Inflammatory macrophage treated with lipopolysaccharide for 1 hour (primary cell): ENCODE results near the gene TLE1.
A peak's percentile ranks its signal among the peaks of the same experiment; 100 is the strongest.

Experiments
- DNase-seq, 2 donors: peaks; one replicate each; pipeline ENCODE4 v3.0.0-alpha.2; 2020 to 2022

TLE1 gene

DNA sequence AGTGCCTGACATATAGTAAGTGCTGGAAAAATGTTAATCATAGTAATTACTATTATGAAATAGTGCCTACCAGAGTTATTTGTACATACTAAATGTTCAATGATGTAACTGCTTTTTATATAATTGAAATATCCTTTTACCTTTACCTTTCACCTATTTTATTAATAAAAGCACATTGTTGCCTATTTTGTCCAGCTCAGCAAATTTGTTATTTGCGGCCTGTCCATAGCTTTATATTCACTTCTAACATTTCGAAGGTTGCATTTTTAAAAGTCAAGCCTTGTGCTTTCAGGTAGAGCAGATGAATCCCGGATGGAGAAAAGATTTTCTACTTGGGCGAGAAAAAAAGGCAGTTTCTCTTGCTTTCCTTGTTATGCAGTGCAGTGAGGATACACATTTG is 119.3 kb downstream of the TLE1 start:
- DNase-seq, result no peak

DNA sequence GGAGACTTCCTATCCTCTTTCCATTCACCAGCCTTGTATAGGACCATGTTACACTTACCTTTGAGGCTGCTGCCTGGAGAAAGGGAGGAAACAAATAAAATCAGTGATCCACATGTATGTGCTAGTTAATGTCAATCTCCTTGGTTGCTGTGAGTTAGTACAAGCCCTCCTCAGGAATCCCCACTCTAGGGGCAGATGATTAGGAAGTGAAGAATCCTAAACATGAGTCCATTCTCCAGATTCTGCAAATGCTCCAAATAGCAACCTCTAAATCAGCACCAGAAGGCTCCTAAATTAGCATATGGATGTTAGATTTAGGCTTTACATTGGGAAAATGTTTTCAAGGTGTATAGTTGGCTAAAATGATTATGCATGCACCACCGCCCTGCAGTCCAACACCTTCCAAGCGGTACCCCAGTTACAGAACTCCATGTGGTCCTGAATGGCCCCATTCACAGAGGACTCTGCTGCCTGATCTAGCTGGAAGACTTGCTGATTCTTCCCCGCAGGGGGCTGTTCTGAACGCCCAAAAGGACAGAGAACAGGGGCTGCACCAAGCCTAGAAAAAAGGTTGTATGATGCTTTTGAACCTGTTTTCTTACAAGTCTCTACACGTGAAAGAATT is 123.2 kb downstream of the TLE1 start:
- no peak for DNase-seq

- DNase-seq, result no peak
These were observed 123.7 kb downstream of the TLE1 start for GRCh38 chr9:81565609-81566008.

DNA sequence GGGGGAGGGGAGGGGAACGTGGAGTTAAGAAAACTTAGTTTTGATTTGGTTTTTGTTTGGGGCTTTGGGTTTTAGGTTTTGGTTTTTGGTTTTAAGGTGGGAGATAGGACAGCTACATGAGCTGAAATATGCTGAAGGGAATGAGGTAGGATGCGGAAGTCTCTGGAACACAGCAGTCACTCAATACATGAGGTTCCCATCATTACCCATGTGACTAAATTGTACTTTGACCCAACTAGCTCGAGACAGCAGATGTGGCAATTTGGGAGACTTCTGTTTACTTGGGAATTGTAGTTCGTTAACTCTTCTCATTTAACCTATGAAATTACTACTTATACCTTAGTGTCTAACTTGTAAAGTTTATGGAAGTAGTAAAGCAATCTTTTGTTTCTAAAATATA is 124.2 kb downstream of the TLE1 start:
- DNase-seq, result no peak

- no peak for DNase-seq
These were observed 124.7 kb downstream of the TLE1 start for GRCh38 chr9:81564632-81565031.

DNA sequence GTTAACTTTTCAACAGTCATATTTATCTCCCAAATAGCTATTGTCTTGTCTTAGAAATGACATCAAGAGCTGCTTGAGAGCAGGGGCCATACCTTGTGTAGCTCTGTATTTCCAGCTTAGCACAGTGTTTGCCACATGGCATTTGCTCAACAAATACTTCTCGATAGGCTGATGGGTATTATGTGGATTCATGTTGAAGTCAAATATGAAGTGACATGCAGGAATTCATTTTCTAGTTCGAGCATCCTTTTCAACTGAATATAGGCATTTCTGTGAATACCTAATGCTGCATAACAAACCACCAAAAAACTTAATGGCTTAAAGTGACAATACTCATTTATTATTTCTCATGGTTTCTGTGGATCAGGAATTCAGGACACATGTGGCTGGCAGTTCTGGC is 125.6 kb downstream of the TLE1 start:
- DNase-seq, result no peak

GRCh38 chr9:81563020-81563407 is 126.3 kb downstream of the TLE1 start:
- no peak for DNase-seq

DNA sequence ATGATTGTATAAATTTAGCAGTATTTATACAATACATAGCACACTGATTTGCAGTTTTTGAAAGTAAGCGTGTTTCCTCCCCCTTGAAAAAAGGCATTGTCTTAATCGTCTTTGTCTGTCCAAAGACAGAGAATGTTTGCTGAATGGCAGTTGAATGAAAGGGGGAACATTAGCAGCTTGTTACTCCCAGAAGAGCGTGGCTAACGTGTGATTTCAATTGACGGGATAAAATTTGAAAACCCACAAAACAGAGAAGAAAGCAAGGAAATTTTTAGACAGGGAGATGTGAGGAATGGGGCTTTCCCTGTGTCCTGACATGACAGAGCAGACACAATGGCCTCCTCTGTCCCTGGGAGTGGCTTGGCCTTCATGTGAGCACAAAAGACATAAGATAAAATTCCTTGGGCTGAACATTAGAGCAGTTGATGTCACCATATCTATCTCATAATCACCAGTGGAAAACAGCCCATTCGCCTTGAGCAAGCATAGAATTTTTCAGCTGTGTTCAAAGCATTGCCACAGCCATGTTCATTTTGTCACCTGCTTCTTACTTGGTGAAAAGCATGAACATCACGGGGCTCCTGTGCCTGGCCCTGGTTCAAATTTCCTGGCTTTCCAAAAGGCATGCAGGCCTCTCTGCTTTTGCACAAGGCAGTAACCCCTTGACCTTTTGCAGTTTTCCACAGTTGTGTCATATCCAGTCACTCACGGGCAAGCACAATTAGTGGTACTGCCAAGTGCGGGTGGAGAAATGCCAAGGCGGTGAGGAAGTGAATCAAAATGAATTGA is 126.9 kb downstream of the TLE1 start:
- DNase-seq, result peak in 1 of 2 donors; percentile 31

DNA sequence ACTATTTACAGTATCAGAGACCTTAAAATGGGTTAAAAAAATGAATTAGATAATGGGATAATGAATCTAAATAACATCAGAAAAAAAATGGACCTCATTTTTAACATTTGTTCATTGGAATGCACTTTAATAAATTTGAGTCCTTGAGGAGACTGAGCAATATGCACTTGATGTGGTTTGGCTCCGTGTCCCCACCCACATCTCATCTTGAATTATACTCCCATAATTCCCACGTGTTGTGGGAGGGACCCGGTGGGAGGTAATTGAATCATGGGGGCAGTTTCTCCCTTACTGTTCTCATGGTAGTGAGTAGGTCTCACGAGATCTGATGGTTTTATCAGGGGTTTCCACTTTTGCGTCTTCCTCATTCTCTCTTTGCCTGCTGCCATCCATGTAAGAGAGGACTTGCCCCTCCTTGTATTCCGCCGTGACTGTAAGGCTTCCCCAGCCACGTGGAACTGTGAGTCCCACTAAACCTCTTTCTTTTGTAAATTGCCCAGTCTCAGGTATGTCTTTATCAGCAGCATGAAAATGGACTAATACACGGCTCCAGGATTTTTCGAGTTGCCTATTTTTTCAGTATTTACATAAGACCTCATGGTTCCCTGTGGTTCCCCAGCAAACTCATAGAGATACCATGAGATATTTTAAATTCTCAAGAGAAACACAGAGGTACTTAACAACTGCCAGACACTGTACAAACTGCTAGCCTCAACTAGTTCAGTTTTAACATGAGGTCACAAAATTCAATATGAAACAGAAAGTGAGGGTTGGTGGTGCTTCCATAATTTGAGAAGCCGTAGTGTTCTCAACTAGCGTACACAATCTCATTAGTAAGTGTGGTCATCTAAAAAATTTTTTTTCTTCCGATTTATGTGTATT is 128.3 kb downstream of the TLE1 start:
- peak in 1 of 2 donors; percentile 38 for DNase-seq

GRCh38 chr9:81559709-81560108 is 129.6 kb downstream of the TLE1 start:
- DNase-seq, result no peak

- no peak for DNase-seq
These were observed 130.2 kb downstream of the TLE1 start for GRCh38 chr9:81559197-81559596.

DNA sequence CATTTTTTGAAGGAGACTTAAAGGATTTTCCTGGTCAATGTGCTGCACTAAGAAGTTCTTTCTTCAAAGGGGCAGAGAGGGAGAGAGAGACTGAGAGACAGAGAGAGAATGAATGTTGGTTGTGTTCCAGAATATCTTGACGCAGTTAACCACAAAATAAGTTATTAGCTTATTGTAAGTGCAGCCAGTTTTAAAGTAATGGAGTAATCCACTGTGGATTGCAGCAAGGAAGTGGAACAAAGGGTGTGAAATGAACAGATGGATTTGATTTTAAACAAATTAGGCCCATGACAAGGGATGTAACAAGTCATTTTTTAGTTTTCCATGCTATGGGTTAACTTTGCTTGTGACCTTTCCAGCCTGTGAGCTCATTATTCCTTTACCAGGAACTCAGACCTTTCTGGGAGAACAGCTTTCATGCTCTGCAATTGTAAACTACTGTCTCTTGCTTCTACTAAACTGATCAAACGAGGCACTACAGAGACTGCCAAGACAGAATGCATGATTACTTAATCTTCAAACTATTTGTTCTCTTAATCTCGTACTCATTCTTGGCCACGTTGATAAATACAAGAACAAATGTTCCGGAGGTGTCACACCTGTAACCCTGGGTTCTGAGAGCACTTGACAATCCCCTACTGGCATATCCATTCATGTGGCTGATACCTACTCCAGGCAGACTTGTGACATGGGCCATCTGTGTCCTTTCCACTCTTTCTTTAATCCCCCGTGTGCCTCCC is 131.1 kb downstream of the TLE1 start:
- no peak for DNase-seq

GRCh38 chr9:81557452-81558090 is 131.8 kb downstream of the TLE1 start:
- DNase-seq, result no peak

DNA sequence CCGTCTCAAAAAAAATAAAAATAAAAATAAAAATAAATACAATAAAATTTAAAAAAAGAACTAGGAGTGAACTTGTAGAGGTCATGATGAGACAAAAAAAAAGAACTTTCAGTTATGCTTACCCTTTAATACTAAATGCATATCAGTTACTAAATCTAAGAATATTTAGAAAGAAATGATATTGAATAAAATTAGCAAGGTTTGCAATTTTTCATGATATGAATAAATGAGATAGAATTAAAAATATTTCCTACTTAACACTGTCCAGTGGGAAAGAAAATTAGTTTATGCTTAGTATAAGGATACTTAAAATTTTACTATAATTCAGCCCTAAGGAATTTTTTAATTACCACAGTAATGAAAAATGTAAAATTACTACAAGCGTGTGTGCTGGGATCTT is 132.4 kb downstream of the TLE1 start:
- DNase-seq, result no peak

- DNase-seq, result no peak
These were observed 136.8 kb downstream of the TLE1 start for GRCh38 chr9:81552581-81552991.

- DNase-seq, result no peak
These were observed 139.2 kb downstream of the TLE1 start for GRCh38 chr9:81550207-81550583.

DNA sequence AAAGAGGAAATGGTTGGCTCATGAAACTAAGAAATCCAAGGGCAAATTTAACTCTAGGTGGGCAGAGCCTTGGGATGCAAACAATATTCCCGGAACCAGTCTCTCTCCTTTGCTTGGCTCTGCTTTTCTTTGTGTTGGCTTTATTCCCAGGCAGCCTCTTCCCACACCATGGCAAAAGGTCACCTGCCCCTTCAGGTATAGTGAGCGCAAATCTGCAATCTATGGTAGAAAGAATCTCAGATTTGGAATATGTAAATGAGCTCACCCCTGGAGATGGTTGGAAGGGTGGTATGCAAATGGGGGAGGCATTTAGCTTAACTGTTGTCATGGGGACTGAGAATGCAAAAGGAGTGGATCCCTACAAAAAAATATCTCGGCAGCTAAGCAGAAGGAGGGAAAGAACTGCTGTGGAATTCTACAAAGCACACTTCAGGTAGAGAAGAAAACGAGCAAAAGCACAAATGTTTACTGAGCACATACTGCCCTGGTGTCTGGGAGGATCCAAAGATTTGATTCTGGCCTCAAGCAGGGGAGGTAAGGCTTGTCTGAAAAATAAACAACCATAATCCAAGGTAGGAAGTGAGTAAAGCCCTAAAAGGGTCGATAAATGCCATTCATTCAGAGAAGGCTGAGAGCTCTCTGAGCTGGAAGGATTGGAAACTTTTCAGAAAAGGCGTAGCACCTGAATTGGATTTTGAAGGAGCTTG is 139.7 kb downstream of the TLE1 start:
- DNase-seq, result no peak

GRCh38 chr9:81548911-81549310 is 140.4 kb downstream of the TLE1 start:
- no peak for DNase-seq

GRCh38 chr9:81546489-81546888 is 142.9 kb downstream of the TLE1 start:
- no peak for DNase-seq

GRCh38 chr9:81543695-81544094 is 145.7 kb downstream of the TLE1 start:
- no peak for DNase-seq

- no peak for DNase-seq
These were observed 147.0 kb downstream of the TLE1 start for GRCh38 chr9:81542118-81542889.
